Hindlimb muscle (tissue), 1 donor: ENCODE data around the gene IKBKE. TPM values are rescaled to one million over a fixed set of nuclear protein-coding genes. Genes with fewer than 3 reads are reported as not detected.

Experiments used
- DNase-seq: peaks from one replicate; pipeline ENCODE4 v3.0.0-alpha.2; 2013
- polyA plus RNA-seq: library from polyadenylated mRNA; unstranded; fragments of 120-200 nt; gene quantifications from one replicate; pipeline ENCODE4 v1.2.1, GENCODE V29; 2013; ENCODE audit not compliant: insufficient read length

IKBKE gene
- polyA plus RNA-seq, 1 donor = 3.1 TPM

- no peak for DNase-seq
Measured at GRCh38 chr1:206545351-206545750, 75.1 kb downstream of the IKBKE start.

Other genes starting within 250 kb of the IKBKE start
- 7.4 TPM for gene RASSF5, start 37.1 kb downstream of the IKBKE start, polyA plus RNA-seq
- 38.7 TPM for gene EIF2D, start 142.0 kb downstream of the IKBKE start, polyA plus RNA-seq
- gene DYRK3, start 165.1 kb downstream of the IKBKE start, polyA plus RNA-seq = 3.9 TPM
- 65.3 TPM for gene MAPKAPK2, start 214.4 kb downstream of the IKBKE start, polyA plus RNA-seq